CD4-positive, alpha-beta memory T cell (primary cell): ENCODE measurements around the gene SCAPER. TPM values are rescaled to one million over a fixed set of nuclear protein-coding genes. Genes with fewer than 3 reads are reported as not detected.
"Not testable (repeated sequence)": the region's sequence is repeated elsewhere in the genome, so short reads cannot be mapped to it uniquely, and the experiment has no call there.

Source experiments
- CTCF ChIA-PET: fragments of 350-600 bp; sonication (Branson Sonifier 250); formaldehyde crosslinking; loops from one replicate; lab custom pipeline; 2021; ENCODE audit warnings: inconsistent platforms; ENCODE audit not compliant: partially characterized antibody; lab: Charles Lee
- POLR2A ChIA-PET: fragments of 350-600 bp; sonication (Branson Sonifier 250); formaldehyde crosslinking; loops from one replicate; lab custom pipeline; 2021; ENCODE audit not compliant: partially characterized antibody; lab: Charles Lee
- DNase-seq, 5 donors: peaks; one replicate each; pipeline versions ENCODE4 v3.0.0 to v3.0.0-alpha.2; 2020 to 2022; ENCODE audit warnings: mixed read lengths in 1 of 5
- H3K27ac ChIP-seq: one replicate; pipeline ENCODE4 v1.7.0; 2013; ENCODE audit warnings: low read depth, low read length
- H3K27me3 ChIP-seq: 2 replicates; pipeline ENCODE4 v1.7.0; 2013; ENCODE audit warnings: mild to moderate bottlenecking, low read length, moderate library complexity; ENCODE audit not compliant: insufficient read depth
- H3K36me3 ChIP-seq: 2 replicates; pipeline ENCODE4 v1.7.0; 2013; ENCODE audit warnings: mild to moderate bottlenecking, low read length, moderate library complexity; ENCODE audit not compliant: insufficient read depth
- H3K4me1 ChIP-seq: 2 replicates; pipeline ENCODE4 v1.7.0; 2013; ENCODE audit warnings: mild to moderate bottlenecking, low read length, moderate library complexity; ENCODE audit not compliant: insufficient read depth
- H3K4me3 ChIP-seq, 2 donors: one replicate each; pipeline ENCODE4 v1.7.0; 2013; ENCODE audit warnings: low read length in 2 of 2, mild to moderate bottlenecking in 1 of 2
- H3K9me3 ChIP-seq, 2 donors: one replicate each; pipeline ENCODE4 v1.7.0; 2013; ENCODE audit warnings: low read length in 2 of 2, control low read depth in 1 of 2; ENCODE audit not compliant: control insufficient read depth in 1 of 2
- H3K27ac Mint-ChIP-seq, 7 donors: one replicate each; pipeline ENCODE4 v1.8.0; 2020 to 2021; ENCODE audit warnings: mixed read lengths in 7 of 7, mild to moderate bottlenecking in 6 of 7, inconsistent platforms in 3 of 7, moderate library complexity in 3 of 7
- H3K27me3 Mint-ChIP-seq, 2 donors: one replicate each; pipeline ENCODE4 v1.8.0; 2020 to 2021; ENCODE audit warnings: mixed read lengths in 2 of 2
- H3K36me3 Mint-ChIP-seq, 2 donors: one replicate each; pipeline ENCODE4 v1.8.0; 2020 to 2021; ENCODE audit warnings: mixed read lengths in 2 of 2, inconsistent platforms in 1 of 2, mild to moderate bottlenecking in 1 of 2
- H3K4me1 Mint-ChIP-seq, 4 donors: one replicate each; pipeline ENCODE4 v1.8.0; 2020 to 2021; ENCODE audit warnings: mixed read lengths in 4 of 4, mild to moderate bottlenecking in 1 of 4
- H3K4me3 Mint-ChIP-seq, 8 donors: one replicate each; pipeline ENCODE4 v1.8.0; 2020 to 2021; ENCODE audit warnings: mixed read lengths in 8 of 8, mild to moderate bottlenecking in 7 of 8, moderate library complexity in 6 of 8, inconsistent platforms in 3 of 8
- H3K9me3 Mint-ChIP-seq, 8 donors: one replicate each; pipeline ENCODE4 v1.8.0; 2020 to 2021; ENCODE audit warnings: mixed read lengths in 8 of 8, mild to moderate bottlenecking in 5 of 8, inconsistent platforms in 3 of 8, moderate library complexity in 1 of 8
- intact Hi-C: fragments of 100-400 bp; cut with micrococcal nuclease; formaldehyde crosslinking; loops from one replicate; pipeline ENCODE4 v1.15.1; 2023
- polyA plus RNA-seq, 2 donors: library from polyadenylated mRNA; unstranded; fragments of 300-500 nt; fragmentation: Illumina TruSeq; gene quantifications; one replicate each; pipeline ENCODE4 v1.2.3, GENCODE V29; 2021
- total RNA-seq, 2 experiments: library from RNA; stranded (reverse); gene quantifications; one replicate each; pipeline ENCODE4 v1.2.3, GENCODE V29; 2021

Gene SCAPER
- total and polyA plus RNA-seq, 4 experiments from 2014 or later = 7.2 to 41.4 (median 34.3) TPM

GRCh38 chr15:76863693-76864092, 41.4 kb downstream of the SCAPER start:
- no peak overlapping the region for H3K27ac Mint-ChIP-seq
- H3K36me3 Mint-ChIP-seq = peaks cover under 1 to 1% of the 10 kb centered on the region in 2 donors
- Histone ChIP-seq H3K27ac (no peak overlapping the region), H3K4me1 (peaks cover 7% of the 10 kb centered on the region), H3K9me3 (no peaks in the 10 kb centered on the region), H3K27me3 (no peaks in the 10 kb centered on the region), H3K4me3 (no peak overlapping the region), H3K36me3 (no peaks in the 10 kb centered on the region)
- ChIA-PET CTCF (no interaction called here), POLR2A (no interaction called here)
- no peak overlapping the region for H3K4me3 Mint-ChIP-seq
- peaks cover 20 to 31% (median 24%) of the 10 kb centered on the region in 4 donors for H3K4me1 Mint-ChIP-seq
- H3K9me3 Mint-ChIP-seq = no peaks in the 10 kb centered on the region
- no peaks in the 10 kb centered on the region for H3K27me3 Mint-ChIP-seq
- intact Hi-C loops = loop anchor here (10.0 kb wide), 1 partner anchor 629 kb away; no protein-coding TSS in a partner anchor
- no peak for DNase-seq

- H3K27me3 Mint-ChIP-seq = no peaks in the 10 kb centered on the region
- ChIA-PET CTCF (no interaction called here), POLR2A (no interaction called here)
- H3K27ac Mint-ChIP-seq = no peak overlapping the region
- Histone ChIP-seq H3K36me3 (no peaks in the 10 kb centered on the region), H3K4me1 (peaks cover 7% of the 10 kb centered on the region), H3K4me3 (no peak overlapping the region), H3K9me3 (no peaks in the 10 kb centered on the region), H3K27me3 (no peaks in the 10 kb centered on the region), H3K27ac (no peak overlapping the region)
- no peaks in the 10 kb centered on the region for H3K9me3 Mint-ChIP-seq
- intact Hi-C loops = loop anchor here (10.0 kb wide), 1 partner anchor 628 kb away; no protein-coding TSS in a partner anchor
- peaks cover 3 to 4% of the 10 kb centered on the region in 2 donors for H3K36me3 Mint-ChIP-seq
- peaks cover 20 to 31% (median 25%) of the 10 kb centered on the region in 4 donors for H3K4me1 Mint-ChIP-seq
- no peak overlapping the region for H3K4me3 Mint-ChIP-seq
- no peak for DNase-seq
These were observed 42.0 kb downstream of the SCAPER start for GRCh38 chr15:76863123-76863522.

- Histone ChIP-seq H3K36me3 (no peaks in the 10 kb centered on the region), H3K4me3 (no peak overlapping the region), H3K27me3 (no peaks in the 10 kb centered on the region), H3K27ac (no peak overlapping the region), H3K4me1 (peaks cover 7% of the 10 kb centered on the region), H3K9me3 (no peaks in the 10 kb centered on the region)
- no peak for DNase-seq
- CTCF ChIA-PET = interaction anchor here (1.7 kb wide), 1 partner anchor 14 kb away, joined by 4 read pairs; no protein-coding TSS in a partner anchor
- H3K9me3 Mint-ChIP-seq = no peaks in the 10 kb centered on the region
- H3K27me3 Mint-ChIP-seq = no peaks in the 10 kb centered on the region
- intact Hi-C loops = loop anchor here (10.0 kb wide), 1 partner anchor 627 kb away; no protein-coding TSS in a partner anchor
- peak overlapping the region in 3 of 7 donors; percentile 27 to 76 (median 44) for H3K27ac Mint-ChIP-seq
- peaks cover 20 to 31% (median 24%) of the 10 kb centered on the region in 4 donors for H3K4me1 Mint-ChIP-seq
- H3K4me3 Mint-ChIP-seq = no peak overlapping the region
- POLR2A ChIA-PET = no interaction called here
- H3K36me3 Mint-ChIP-seq = peaks cover 3 to 11% of the 10 kb centered on the region in 2 donors
These were observed 43.2 kb downstream of the SCAPER start for GRCh38 chr15:76861815-76862397.

GRCh38 chr15:76860201-76860600, 44.9 kb downstream of the SCAPER start:
- Mint-ChIP-seq H3K4me1 (peaks cover 10 to 22% (median 15%) of the 10 kb centered on the region in 4 donors), H3K27me3 (no peaks in the 10 kb centered on the region), H3K9me3 (peaks cover 0 to 2% (median 0%) of the 10 kb centered on the region in 8 donors), H3K36me3 (peaks cover 14 to 24% of the 10 kb centered on the region in 2 donors), H3K27ac (no peak overlapping the region), H3K4me3 (no peak overlapping the region)
- Histone ChIP-seq H3K27ac (no peak overlapping the region), H3K4me1 (no peaks in the 10 kb centered on the region), H3K27me3 (no peaks in the 10 kb centered on the region), H3K36me3 (no peaks in the 10 kb centered on the region), H3K4me3 (no peak overlapping the region), H3K9me3 (no peaks in the 10 kb centered on the region)
- DNase-seq = no peak
- intact Hi-C loops = loop anchor here (10.0 kb wide), 1 partner anchor 625 kb away; no protein-coding TSS in a partner anchor
- CTCF ChIA-PET = interaction anchor here (1.0 to 1.7 kb wide), 2 partner anchors 12 to 15 kb away, joined by 3 to 4 read pairs; no protein-coding TSS in a partner anchor
- POLR2A ChIA-PET = no interaction called here

- CTCF ChIA-PET = not testable (repeated sequence)
- H3K9me3 Mint-ChIP-seq = peaks cover 0 to 32% (median 23%) of the 10 kb centered on the region in 8 donors
These were observed 54.8 kb downstream of the SCAPER start for GRCh38 chr15:76850367-76850766.

GRCh38 chr15:76846782-76847181, 58.4 kb downstream of the SCAPER start:
- intact Hi-C loops = no loop called here
- Mint-ChIP-seq H3K27me3 (no peaks in the 10 kb centered on the region), H3K9me3 (peaks cover 0 to 11% (median 9%) of the 10 kb centered on the region in 8 donors), H3K4me1 (peaks cover 15 to 40% (median 26%) of the 10 kb centered on the region in 4 donors), H3K27ac (peak overlapping the region in 1 of 7 donors; percentile 59), H3K36me3 (peaks cover 30 to 39% of the 10 kb centered on the region in 2 donors), H3K4me3 (no peak overlapping the region)
- DNase-seq = no peak
- H3K4me1 ChIP-seq = no peaks in the 10 kb centered on the region
- no peaks in the 10 kb centered on the region for H3K9me3 ChIP-seq
- POLR2A ChIA-PET = no interaction called here
- no peak overlapping the region for H3K27ac ChIP-seq
- H3K36me3 ChIP-seq = no peaks in the 10 kb centered on the region
- H3K4me3 ChIP-seq = no peak overlapping the region
- H3K27me3 ChIP-seq = no peaks in the 10 kb centered on the region
- CTCF ChIA-PET = no interaction called here

More at GRCh38 chr15:76850367-76850766, 54.8 kb downstream of the SCAPER start:
- H3K27ac Mint-ChIP-seq, POLR2A ChIA-PET, H3K27me3 Mint-ChIP-seq, H3K27me3 ChIP-seq, H3K4me3 Mint-ChIP-seq, intact Hi-C loops, DNase-seq, H3K4me1 ChIP-seq, H3K27ac ChIP-seq, H3K4me3 ChIP-seq, H3K9me3 ChIP-seq, H3K36me3 ChIP-seq: not testable (repeated sequence)
- Mint-ChIP-seq H3K4me1 (peaks cover 11 to 24% (median 16%) of the 10 kb centered on the region in 4 donors), H3K36me3 (peaks cover 58 to 73% of the 10 kb centered on the region in 2 donors)

- CTCF ChIA-PET = no interaction called here
- H3K27me3 ChIP-seq = no peaks in the 10 kb centered on the region
- peak overlapping the region in 2 of 7 donors; percentile 25 to 63 for H3K27ac Mint-ChIP-seq
- intact Hi-C loops = no loop called here
- H3K9me3 ChIP-seq = no peaks in the 10 kb centered on the region
- peaks cover 16 to 34% (median 27%) of the 10 kb centered on the region in 4 donors for H3K4me1 Mint-ChIP-seq
- H3K36me3 ChIP-seq = no peaks in the 10 kb centered on the region
- no peaks in the 10 kb centered on the region for H3K27me3 Mint-ChIP-seq
- no peaks in the 10 kb centered on the region for H3K9me3 Mint-ChIP-seq
- POLR2A ChIA-PET = no interaction called here
- H3K36me3 Mint-ChIP-seq = peaks cover 19 to 21% of the 10 kb centered on the region in 2 donors
- H3K4me1 ChIP-seq = no peaks in the 10 kb centered on the region
- no peak for DNase-seq
- H3K4me3 ChIP-seq = no peak overlapping the region
- no peak overlapping the region for H3K27ac ChIP-seq
- no peak overlapping the region for H3K4me3 Mint-ChIP-seq
These were observed 61.0 kb downstream of the SCAPER start for GRCh38 chr15:76844096-76844495.
